HepG2 (cell line): ENCODE results near the gene CENPP. TPM values are rescaled to one million over a fixed set of nuclear protein-coding genes. Genes with fewer than 3 reads are reported as not detected.

Experiments
- ATAC-seq: fragments of 200-7000 bp; cut with Tn5 transposase; 3 replicates; pipeline ENCODE4 v1.9.1; 2020; ENCODE audit warnings: mild to moderate bottlenecking, moderate library complexity
- BruUV-seq: library from RNA; stranded (reverse); fragments of 400-500 nt; replicated peaks from 2 replicates; lab custom pipeline; 2021; lab: Mats Ljungman, UMichigan
- CTCF ChIA-PET: fragments of 300-600 bp; formaldehyde crosslinking; extraction: SDS; loops from one replicate; lab custom pipeline; 2021; ENCODE audit warnings: low total read pairs, inconsistent platforms, low intra/inter-chr PET ratio; lab: Yijun Ruan, JAX
- POLR2A ChIA-PET: fragments of 350-600 bp; sonication (Branson Sonifier 250); formaldehyde crosslinking; loops from one replicate; lab custom pipeline; 2020; ENCODE audit warnings: antibody characterized with exemption, inconsistent platforms; lab: Yijun Ruan, JAX
- DNase-seq: peaks from one replicate; pipeline ENCODE4 v3.0.0-alpha.2; 2015; ENCODE audit warnings: low spot score
- FAIRE-seq: peaks from 3 replicates; lab custom pipeline; 2011; peaks lifted over from hg19 to GRCh38; lab: Jason Lieb, UNC
- H2AFZ ChIP-seq: one replicate; pipeline ENCODE4 v1.6.1; 2011; ENCODE audit warnings: low read length, inconsistent platforms
- H3K27ac ChIP-seq: fragments of 300-600 bp; 3 replicates; pipeline ENCODE4 v1.8.0; 2011; ENCODE audit warnings: mixed run types, mild to moderate bottlenecking, mixed read lengths, low read length, inconsistent platforms; ENCODE audit not compliant: insufficient read depth; ENCODE audit errors: extremely low read length
- H3K27me3 ChIP-seq, 2 experiments: fragments of 200-600 bp in 1 of 2; 2 replicates in 1 of 2; 3 replicates in 1 of 2; pipeline versions ENCODE4 v1.6.0 to v1.8.0; 2011; ENCODE audit warnings: low read length in 2 of 2, mild to moderate bottlenecking in 2 of 2, moderate library complexity in 2 of 2, inconsistent platforms in 1 of 2; ENCODE audit not compliant: insufficient read depth in 2 of 2, control insufficient read depth in 1 of 2
- H3K36me3 ChIP-seq, 2 experiments: fragments of 200-600 bp in 1 of 2; replicated peaks in 1 of 2; 2 replicates in 1 of 2; 3 replicates in 1 of 2; pipeline versions ENCODE4 v1.5.1 to v1.8.0; 2011; ENCODE audit warnings: low read length in 2 of 2, inconsistent platforms in 1 of 2; ENCODE audit not compliant: insufficient read depth in 2 of 2, control insufficient read depth in 1 of 2
- H3K4me1 ChIP-seq: 2 replicates; pipeline ENCODE4 v1.5.1; 2012; ENCODE audit warnings: low read length, inconsistent platforms; ENCODE audit not compliant: insufficient read depth
- H3K4me2 ChIP-seq: 2 replicates; pipeline ENCODE4 v1.6.0; 2011; ENCODE audit warnings: low read depth, low read length, inconsistent platforms
- H3K4me3 ChIP-seq, 3 experiments: fragments of 200-600 bp in 1 of 3; sonication (generic), shearing (Covaris generic) in 1 of 3; replicated peaks in 1 of 3; 2 replicates each; pipeline ENCODE4 v1.5.1; 2011 to 2016; ENCODE audit warnings: low read length in 3 of 3, inconsistent platforms in 2 of 3, low read depth in 2 of 3, mild to moderate bottlenecking in 2 of 3, control low read depth in 1 of 3, mixed read lengths in 1 of 3; ENCODE audit not compliant: insufficient read depth in 1 of 3
- H3K79me2 ChIP-seq: one replicate; pipeline ENCODE4 v1.6.1; 2011; ENCODE audit warnings: low read length, inconsistent platforms; ENCODE audit not compliant: insufficient read depth
- H3K9ac ChIP-seq: 2 replicates; pipeline ENCODE4 v1.6.0; 2011; ENCODE audit warnings: mild to moderate bottlenecking, low read depth, low read length, inconsistent platforms; ENCODE audit not compliant: insufficient read depth
- H3K9me3 ChIP-seq: 2 replicates; pipeline ENCODE4 v1.5.1; 2012; ENCODE audit warnings: mild to moderate bottlenecking, low read length
- H4K20me1 ChIP-seq: 2 replicates; pipeline ENCODE4 v1.6.0; 2011; ENCODE audit warnings: inconsistent platforms, mild to moderate bottlenecking, low read length, moderate library complexity; ENCODE audit not compliant: insufficient read depth
- HNF4A ChIP-seq: sonication (generic); formaldehyde crosslinking; IDR thresholded peaks from 2 replicates; pipeline ENCODE4 v1.4.0; 2020; ENCODE audit warnings: missing genetic modification reagents
- MED1 ChIP-seq: sonication (generic); formaldehyde crosslinking; IDR thresholded peaks from 2 replicates; pipeline ENCODE4 v1.4.0; 2020; ENCODE audit warnings: missing genetic modification reagents
- RXRB ChIP-seq: IDR thresholded peaks from 2 replicates; pipeline ENCODE4 v1.6.1; 2016; ENCODE audit warnings: borderline replicate concordance, missing genetic modification reagents, missing compliant biosample characterization
- ZNF10 ChIP-seq: sonication (generic); formaldehyde crosslinking; IDR thresholded peaks from 2 replicates; pipeline ENCODE4 v1.4.0; 2020; ENCODE audit warnings: mild to moderate bottlenecking, low read depth, missing genetic modification reagents, borderline replicate concordance
- ZNF292 ChIP-seq: sonication (generic); formaldehyde crosslinking; IDR thresholded peaks from 2 replicates; pipeline ENCODE4 v1.8.1; 2022; ENCODE audit warnings: mild to moderate bottlenecking, low read depth, missing genetic modification reagents, borderline replicate concordance
- ZNF878 ChIP-seq: sonication (generic); formaldehyde crosslinking; IDR thresholded peaks from 2 replicates; pipeline ENCODE4 v1.8.1; 2023; ENCODE audit warnings: mild to moderate bottlenecking, missing genetic modification reagents, moderate library complexity
- ZSCAN12 ChIP-seq: sonication (generic); formaldehyde crosslinking; IDR thresholded peaks from 2 replicates; pipeline ENCODE4 v1.9.0; 2021; ENCODE audit warnings: mild to moderate bottlenecking, missing genetic modification reagents
- ZSCAN31 ChIP-seq: sonication (generic); formaldehyde crosslinking; IDR thresholded peaks from 2 replicates; pipeline ENCODE4 v1.5.0; 2020; ENCODE audit warnings: low read depth, mild to moderate bottlenecking, missing genetic modification reagents
- WGBS: methylation state at CpG from one replicate; pipeline ENCODE4 v1.1.6; 2017; ENCODE audit warnings: low lambda C conversion rate; 5-methylcytosine and 5-hydroxymethylcytosine counted together
- in situ Hi-C: cut with HindIII; loops from 2 replicates; pipeline ENCODE4 v1.10.0; 2017; ENCODE audit warnings: low pct_unique_long_range_greater_than_20kb; ENCODE audit not compliant: extremely low pct_ligation_motif_present
- intact Hi-C: fragments of 100-400 bp; cut with micrococcal nuclease; formaldehyde crosslinking; loops from one replicate; pipeline ENCODE4 v1.10.0; 2022; ENCODE audit not compliant: unreplicated experiment
- polyA plus RNA-seq, 8 experiments: library from polyadenylated mRNA; depleted of rRNA in 3 of 8; stranded (reverse) in 7 of 8; unstranded in 1 of 8; fragments of >200 nt; fragmentation: Illumina TruSeq in 4 of 8; extraction: Trizol in 4 of 8; gene quantifications; 2 replicates each; pipeline versions ENCODE4 v1.2.1 to v1.2.3, GENCODE V29; 2011 to 2016; ENCODE audit warnings: low read depth in 4 of 8, missing spikeins in 1 of 8, mixed read lengths in 1 of 8; ENCODE audit not compliant: insufficient read depth in 1 of 8
- total RNA-seq, 5 experiments: library from RNA; depleted of rRNA; stranded (reverse); fragments of >200 nt; fragmentation: Illumina TruSeq; extraction: Trizol; gene quantifications; 2 replicates each; pipeline ENCODE4 v1.2.3, GENCODE V29; 2016; ENCODE audit warnings: low read depth in 1 of 5
- TF ChIP-seq, protein P1 (sequence below): IDR thresholded peaks from 2 replicates; pipeline ENCODE4 v1.6.1; 2016
- TF ChIP-seq, protein P2 (sequence below): sonication (generic); formaldehyde crosslinking; IDR thresholded peaks from 2 replicates; pipeline ENCODE4 v1.8.0; 2022; ENCODE audit warnings: missing genetic modification reagents, mild to moderate bottlenecking, moderate library complexity, borderline replicate concordance
- TF ChIP-seq, protein P3 (sequence below), 2 experiments: sonication (generic) in 1 of 2; formaldehyde crosslinking in 1 of 2; IDR thresholded peaks; 2 replicates each; pipeline versions ENCODE4 v1.4.0 to v1.6.1; 2016 to 2020; ENCODE audit warnings: borderline replicate concordance in 1 of 2, low read depth in 1 of 2, mild to moderate bottlenecking in 1 of 2, missing genetic modification reagents in 1 of 2

Gene CENPP
- total and polyA plus RNA-seq, 2 of the 13 experiments (the other 11 are each of a cell fraction or from before 2014, with no cell fraction given) = 2.0 to 11.4 TPM

DNA sequence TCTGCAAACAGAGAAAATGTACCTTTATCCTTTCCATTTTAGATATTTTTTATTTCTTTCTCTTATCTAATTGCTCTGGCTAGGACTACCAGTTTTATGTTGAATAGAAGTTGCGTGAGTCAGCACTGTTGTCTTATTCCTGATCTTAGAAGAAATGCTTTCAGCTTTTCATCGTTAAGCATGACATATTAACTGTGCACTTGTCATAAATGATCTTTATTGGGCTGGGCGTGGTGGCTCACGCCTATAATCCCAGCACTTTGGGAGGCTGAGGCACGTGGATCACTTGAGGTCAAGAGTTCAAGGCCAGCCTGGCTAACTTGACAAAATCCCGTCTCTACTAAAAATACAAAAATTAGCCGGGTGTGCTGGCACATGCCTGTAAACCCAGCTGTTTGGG lies 218.2 kb downstream of the CENPP start:
- BruUV-seq = no TSS peak
- Histone ChIP-seq H3K9ac (no peak overlapping the region), H3K4me3 (no peak overlapping the region), H3K27ac (no peak overlapping the region), H3K4me1 (no peaks in the 10 kb centered on the region), H3K4me2 (no peak overlapping the region), H2AFZ (no peak overlapping the region), H3K36me3 (no peaks in the 10 kb centered on the region), H3K79me2 (no peaks in the 10 kb centered on the region), H3K9me3 (no peaks in the 10 kb centered on the region), H3K27me3 (no peaks in the 10 kb centered on the region), H4K20me1 (no peaks in the 10 kb centered on the region)
- no peak for DNase-seq
- no peak for ATAC-seq
- intact Hi-C loops (no loop called here), in situ Hi-C loops (no loop called here)
- POLR2A ChIA-PET = no interaction called here
- CTCF ChIA-PET = no interaction called here
- WGBS = 84% methylated on average over 7 of the region's 7 CpGs
- no peak for TF ChIP-seq MED1
- TF ChIP-seq, protein P1, sequence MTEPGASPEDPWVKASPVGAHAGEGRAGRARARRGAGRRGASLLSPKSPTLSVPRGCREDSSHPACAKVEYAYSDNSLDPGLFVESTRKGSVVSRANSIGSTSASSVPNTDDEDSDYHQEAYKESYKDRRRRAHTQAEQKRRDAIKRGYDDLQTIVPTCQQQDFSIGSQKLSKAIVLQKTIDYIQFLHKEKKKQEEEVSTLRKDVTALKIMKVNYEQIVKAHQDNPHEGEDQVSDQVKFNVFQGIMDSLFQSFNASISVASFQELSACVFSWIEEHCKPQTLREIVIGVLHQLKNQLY (CRISPR knock-in tag) = no peak
- TF ChIP-seq, protein P2, sequence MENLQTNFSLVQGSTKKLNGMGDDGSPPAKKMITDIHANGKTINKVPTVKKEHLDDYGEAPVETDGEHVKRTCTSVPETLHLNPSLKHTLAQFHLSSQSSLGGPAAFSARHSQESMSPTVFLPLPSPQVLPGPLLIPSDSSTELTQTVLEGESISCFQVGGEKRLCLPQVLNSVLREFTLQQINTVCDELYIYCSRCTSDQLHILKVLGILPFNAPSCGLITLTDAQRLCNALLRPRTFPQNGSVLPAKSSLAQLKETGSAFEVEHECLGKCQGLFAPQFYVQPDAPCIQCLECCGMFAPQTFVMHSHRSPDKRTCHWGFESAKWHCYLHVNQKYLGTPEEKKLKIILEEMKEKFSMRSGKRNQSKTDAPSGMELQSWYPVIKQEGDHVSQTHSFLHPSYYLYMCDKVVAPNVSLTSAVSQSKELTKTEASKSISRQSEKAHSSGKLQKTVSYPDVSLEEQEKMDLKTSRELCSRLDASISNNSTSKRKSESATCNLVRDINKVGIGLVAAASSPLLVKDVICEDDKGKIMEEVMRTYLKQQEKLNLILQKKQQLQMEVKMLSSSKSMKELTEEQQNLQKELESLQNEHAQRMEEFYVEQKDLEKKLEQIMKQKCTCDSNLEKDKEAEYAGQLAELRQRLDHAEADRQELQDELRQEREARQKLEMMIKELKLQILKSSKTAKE = no peak
- no peak for TF ChIP-seq ZNF10
- no peak for TF ChIP-seq ZSCAN31
- TF ChIP-seq, protein P3, sequence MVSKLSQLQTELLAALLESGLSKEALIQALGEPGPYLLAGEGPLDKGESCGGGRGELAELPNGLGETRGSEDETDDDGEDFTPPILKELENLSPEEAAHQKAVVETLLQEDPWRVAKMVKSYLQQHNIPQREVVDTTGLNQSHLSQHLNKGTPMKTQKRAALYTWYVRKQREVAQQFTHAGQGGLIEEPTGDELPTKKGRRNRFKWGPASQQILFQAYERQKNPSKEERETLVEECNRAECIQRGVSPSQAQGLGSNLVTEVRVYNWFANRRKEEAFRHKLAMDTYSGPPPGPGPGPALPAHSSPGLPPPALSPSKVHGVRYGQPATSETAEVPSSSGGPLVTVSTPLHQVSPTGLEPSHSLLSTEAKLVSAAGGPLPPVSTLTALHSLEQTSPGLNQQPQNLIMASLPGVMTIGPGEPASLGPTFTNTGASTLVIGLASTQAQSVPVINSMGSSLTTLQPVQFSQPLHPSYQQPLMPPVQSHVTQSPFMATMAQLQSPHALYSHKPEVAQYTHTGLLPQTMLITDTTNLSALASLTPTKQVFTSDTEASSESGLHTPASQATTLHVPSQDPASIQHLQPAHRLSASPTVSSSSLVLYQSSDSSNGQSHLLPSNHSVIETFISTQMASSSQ (IDR thresholded peaks at IDR 0.05; ENCODE audit: low read depth) = no peak
- TF ChIP-seq, protein P3 (CRISPR knock-in tag; IDR thresholded peaks at IDR 0.05; ENCODE audit: borderline replicate concordance) = no peak
- no peak for TF ChIP-seq RXRB (CRISPR knock-in tag)
- no peak for TF ChIP-seq ZNF878 (CRISPR knock-in tag)
- no peak for TF ChIP-seq ZSCAN12 (CRISPR knock-in tag)
- TF ChIP-seq ZNF292 (CRISPR knock-in tag) = no peak
- TF ChIP-seq HNF4A = no peak
- no peak for FAIRE-seq
